Fibroblast of gingiva (primary cell): ENCODE data around the gene ESYT3.
"Not testable (repeated sequence)": the region's sequence is repeated elsewhere in the genome, so short reads cannot be mapped to it uniquely, and the experiment has no call there.

Source experiments
- DNase-seq: peaks from one replicate; pipeline ENCODE4 v3.0.0-alpha.2; 2011; ENCODE audit warnings: low read depth

Gene ESYT3

GRCh38 chr3:138408751-138409570, 25.5 kb upstream of the ESYT3 start:
- DNase-seq, result no peak

GRCh38 chr3:138412821-138413551, 21.4 kb upstream of the ESYT3 start:
- DNase-seq, result no peak

GRCh38 chr3:138416236-138416635, 18.2 kb upstream of the ESYT3 start:
- DNase-seq, result not testable (repeated sequence)

GRCh38 chr3:138417559-138417982, 16.8 kb upstream of the ESYT3 start:
- DNase-seq, result peak; percentile 71

- DNase-seq, result no peak
Observed at GRCh38 chr3:138418601-138419206, 15.7 kb upstream of the ESYT3 start.

- DNase-seq, result no peak
Observed at GRCh38 chr3:138423316-138423715, 11.1 kb upstream of the ESYT3 start.

GRCh38 chr3:138424323-138424722, 10.1 kb upstream of the ESYT3 start:
- no peak for DNase-seq

- DNase-seq, result no peak
Observed at GRCh38 chr3:138426211-138426610, 8.2 kb upstream of the ESYT3 start.

- DNase-seq, result not testable (repeated sequence)
Observed at GRCh38 chr3:138426754-138427153, 7.7 kb upstream of the ESYT3 start.

GRCh38 chr3:138429665-138430064, 4.8 kb upstream of the ESYT3 start:
- DNase-seq, result no peak

GRCh38 chr3:138432576-138433240, 1.7 kb upstream of the ESYT3 start:
- DNase-seq, result no peak

GRCh38 chr3:138433892-138434275, 532 bp upstream of the ESYT3 start:
- no peak for DNase-seq

- no peak for DNase-seq
Observed at GRCh38 chr3:138434875-138435772, 708 bp downstream of the ESYT3 start.

GRCh38 chr3:138435840-138436239, 1.4 kb downstream of the ESYT3 start:
- no peak for DNase-seq

- no peak for DNase-seq
Observed at GRCh38 chr3:138437281-138437680, 2.9 kb downstream of the ESYT3 start.

- DNase-seq, result no peak
Observed at GRCh38 chr3:138438896-138439295, 4.5 kb downstream of the ESYT3 start.

GRCh38 chr3:138439646-138440045, 5.2 kb downstream of the ESYT3 start:
- no peak for DNase-seq

GRCh38 chr3:138440121-138440521, 5.7 kb downstream of the ESYT3 start:
- DNase-seq, result no peak

GRCh38 chr3:138440596-138440995, 6.2 kb downstream of the ESYT3 start:
- DNase-seq, result no peak

GRCh38 chr3:138441256-138441655, 6.8 kb downstream of the ESYT3 start:
- DNase-seq, result no peak

GRCh38 chr3:138441742-138442141, 7.3 kb downstream of the ESYT3 start:
- DNase-seq, result peak; percentile 24
